Sigmoid colon (tissue), 7 donors: ENCODE data around the gene SERPINB3. TPM values are rescaled to one million over a fixed set of nuclear protein-coding genes. Genes with fewer than 3 reads are reported as not detected.

Experiments used
- DNase-seq: peaks from one replicate; pipeline ENCODE4 v3.0.0-alpha.2; 2019
- H3K27ac ChIP-seq, 4 donors: fragments of 200-600 bp; sonication (generic); one replicate each; pipeline ENCODE4 v1.5.1; 2016 to 2019; ENCODE audit warnings: mild to moderate bottlenecking in 1 of 4
- H3K27me3 ChIP-seq, 3 donors: fragments of 200-600 bp; sonication (generic); one replicate each; pipeline ENCODE4 v1.5.1; 2019; ENCODE audit warnings: mild to moderate bottlenecking in 1 of 3
- H3K36me3 ChIP-seq, 4 donors: fragments of 200-600 bp; sonication (generic); one replicate each; pipeline ENCODE4 v1.5.1; 2016 to 2019
- H3K4me1 ChIP-seq, 4 donors: fragments of 200-600 bp; sonication (generic); one replicate each; pipeline ENCODE4 v1.5.1; 2017 to 2019
- H3K4me3 ChIP-seq, 4 donors: fragments of 200-600 bp; sonication (generic); one replicate each; pipeline ENCODE4 v1.5.1; 2017 to 2019; ENCODE audit warnings: mild to moderate bottlenecking in 2 of 4, moderate library complexity in 1 of 4
- H3K9me3 ChIP-seq, 4 donors: fragments of 200-600 bp in 3 of 4; sonication (generic) in 3 of 4; one replicate each; pipeline versions ENCODE4 v1.5.1 to v1.6.1; 2013 to 2019
- EP300 ChIP-seq, 4 donors: sonication (generic); formaldehyde crosslinking; IDR thresholded peaks; one replicate each; pipeline ENCODE4 v1.6.1; 2017; ENCODE audit warnings: antibody characterized with exemption in 4 of 4
- POLR2A ChIP-seq, 2 donors: fragments of 450-650 bp; IDR thresholded peaks; one replicate each; pipeline ENCODE4 v1.6.1; 2016; ENCODE audit warnings: antibody characterized with exemption in 2 of 2, mild to moderate bottlenecking in 2 of 2, moderate library complexity in 2 of 2
- POLR2AphosphoS5 ChIP-seq, 4 donors: sonication (generic); formaldehyde crosslinking; IDR thresholded peaks; one replicate each; pipeline ENCODE4 v1.6.1; 2017; ENCODE audit warnings: antibody characterized with exemption in 4 of 4
- WGBS, 2 donors: extraction: QIAGEN DNeasy Blood & Tissue Kit; methylation state at CpG; one replicate each; pipeline ENCODE4 v1.1.7; 2013; 5-methylcytosine and 5-hydroxymethylcytosine counted together
- intact Hi-C: fragments of 100-400 bp; cut with DNase I; formaldehyde crosslinking; loops from one replicate; pipeline ENCODE4 v1.15.1; 2023
- polyA plus RNA-seq, 3 donors: library from polyadenylated mRNA; stranded (reverse); fragments of 200-250 nt; gene quantifications; one replicate each; pipeline ENCODE4 v1.2.3, GENCODE V29; 2013
- total RNA-seq, 4 donors: library from RNA; depleted of rRNA; stranded (reverse); fragments of >200 nt; gene quantifications; one replicate each; pipeline ENCODE4 v1.1.0, GENCODE V29; 2016
- TF ChIP-seq, protein P1 (sequence below), 4 experiments: fragments of 450-650 bp in 3 of 4; fragments of 200-600 bp in 1 of 4; IDR thresholded peaks; one replicate each; pipeline ENCODE4 v1.5.1; 2016 to 2019; ENCODE audit warnings: antibody characterized with exemption in 4 of 4, mild to moderate bottlenecking in 3 of 4, moderate library complexity in 2 of 4
- donor health status: healthy with polysubstance abuse.
- donor health status: Bipolar disorder and iron deficiency.
- donor health status: healthy.

The SERPINB3 gene
- total and polyA plus RNA-seq, 7 donors = 0.04 to 1.2 TPM; not detected in 5

DNA sequence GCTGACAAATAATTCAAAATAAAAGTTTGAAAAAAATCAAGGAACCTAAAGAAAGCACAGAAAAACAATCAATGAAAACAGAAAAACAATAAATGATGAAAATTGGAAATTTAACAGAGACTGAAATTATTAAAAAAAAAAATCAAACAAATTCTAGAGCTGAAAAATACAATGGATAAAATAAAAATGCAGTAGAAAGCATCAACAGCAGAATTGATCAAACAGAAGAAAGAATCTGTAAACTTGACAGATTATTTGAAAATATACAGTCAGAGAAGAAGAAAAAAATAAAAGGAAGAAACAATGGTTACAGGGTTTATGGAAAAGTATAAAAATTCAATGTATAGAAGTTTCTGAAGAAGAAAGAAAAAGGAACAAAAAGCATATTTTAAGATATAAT is 33.9 kb downstream of the SERPINB3 start:
- Histone ChIP-seq H3K27me3 (no peaks in the 10 kb centered on the region), H3K27ac (no peak overlapping the region), H3K4me3 (no peak overlapping the region), H3K36me3 (no peaks in the 10 kb centered on the region), H3K9me3 (peaks cover 3 to 13% (median 10%) of the 10 kb centered on the region in 4 donors), H3K4me1 (no peaks in the 10 kb centered on the region)
- intact Hi-C loops = no loop called here
- TF ChIP-seq, protein P1, sequence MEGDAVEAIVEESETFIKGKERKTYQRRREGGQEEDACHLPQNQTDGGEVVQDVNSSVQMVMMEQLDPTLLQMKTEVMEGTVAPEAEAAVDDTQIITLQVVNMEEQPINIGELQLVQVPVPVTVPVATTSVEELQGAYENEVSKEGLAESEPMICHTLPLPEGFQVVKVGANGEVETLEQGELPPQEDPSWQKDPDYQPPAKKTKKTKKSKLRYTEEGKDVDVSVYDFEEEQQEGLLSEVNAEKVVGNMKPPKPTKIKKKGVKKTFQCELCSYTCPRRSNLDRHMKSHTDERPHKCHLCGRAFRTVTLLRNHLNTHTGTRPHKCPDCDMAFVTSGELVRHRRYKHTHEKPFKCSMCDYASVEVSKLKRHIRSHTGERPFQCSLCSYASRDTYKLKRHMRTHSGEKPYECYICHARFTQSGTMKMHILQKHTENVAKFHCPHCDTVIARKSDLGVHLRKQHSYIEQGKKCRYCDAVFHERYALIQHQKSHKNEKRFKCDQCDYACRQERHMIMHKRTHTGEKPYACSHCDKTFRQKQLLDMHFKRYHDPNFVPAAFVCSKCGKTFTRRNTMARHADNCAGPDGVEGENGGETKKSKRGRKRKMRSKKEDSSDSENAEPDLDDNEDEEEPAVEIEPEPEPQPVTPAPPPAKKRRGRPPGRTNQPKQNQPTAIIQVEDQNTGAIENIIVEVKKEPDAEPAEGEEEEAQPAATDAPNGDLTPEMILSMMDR (IDR thresholded peaks at IDR 0.05) = no peak
- no peak for TF ChIP-seq EP300 (IDR thresholded peaks at IDR 0.05)
- TF ChIP-seq POLR2AphosphoS5 (IDR thresholded peaks at IDR 0.05) = no peak
- no peak for TF ChIP-seq POLR2A (IDR thresholded peaks at IDR 0.05)
- DNase-seq = no peak

DNA sequence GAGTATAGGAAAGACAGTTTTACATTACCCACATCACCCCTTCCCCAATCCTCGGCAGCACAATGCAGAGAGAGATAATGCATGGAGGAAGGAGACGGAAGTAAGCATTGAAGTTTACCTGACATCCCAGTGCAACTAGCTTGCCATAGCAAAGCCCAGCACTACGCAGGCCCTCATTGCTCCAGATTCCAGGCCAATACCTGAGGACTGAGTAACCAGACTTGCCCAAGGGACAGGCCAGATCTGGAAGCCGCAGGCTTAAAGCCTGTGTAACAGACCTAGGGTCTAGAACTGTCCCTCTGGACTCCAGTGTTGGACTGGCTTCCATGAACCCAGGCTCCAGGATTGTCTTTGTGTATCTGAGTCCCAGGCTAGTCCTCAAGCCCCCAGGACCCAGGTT is 35.3 kb downstream of the SERPINB3 start:
- TF ChIP-seq POLR2A (IDR thresholded peaks at IDR 0.05) (no peak), EP300 (IDR thresholded peaks at IDR 0.05) (no peak), POLR2AphosphoS5 (IDR thresholded peaks at IDR 0.05) (no peak)
- TF ChIP-seq, protein P1 (IDR thresholded peaks at IDR 0.05) = no peak
- 73 to 82% methylated on average over 4 of the region's 4 CpGs for WGBS, 2 donors

DNA sequence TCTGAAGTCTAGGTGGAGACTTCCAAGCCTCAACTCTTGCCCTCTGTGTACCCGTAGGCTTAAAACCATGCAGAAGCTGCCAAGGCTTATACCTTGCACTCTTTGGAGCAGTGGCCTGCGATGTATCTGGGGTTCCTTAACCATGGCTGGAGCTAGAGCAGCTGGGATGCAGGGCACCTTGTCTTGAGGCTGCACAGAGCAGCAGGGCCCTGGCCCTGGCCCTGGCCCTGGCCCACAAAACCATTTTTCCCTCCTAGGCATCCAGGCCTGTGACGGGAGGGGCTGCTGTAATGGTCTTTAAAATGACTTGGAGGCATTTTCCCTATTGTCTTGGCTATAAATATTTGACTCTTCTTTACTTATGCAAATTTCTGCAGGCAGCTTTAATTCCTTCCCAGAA is 36.8 kb downstream of the SERPINB3 start:
- no peak for DNase-seq
- 87 to 92% methylated on average over 3 of the region's 3 CpGs for WGBS, 2 donors
- intact Hi-C loops = no loop called here

More for the DNA sequence above, 35.3 kb downstream of the SERPINB3 start:
- Histone ChIP-seq H3K4me1 (no peaks in the 10 kb centered on the region), H3K36me3 (no peaks in the 10 kb centered on the region), H3K27me3 (no peaks in the 10 kb centered on the region), H3K9me3 (peaks cover 3 to 13% (median 8%) of the 10 kb centered on the region in 4 donors), H3K27ac (no peak overlapping the region), H3K4me3 (no peak overlapping the region)
- intact Hi-C loops = no loop called here
- DNase-seq = no peak

GRCh38 chr18:63619661-63620060 is 42.0 kb downstream of the SERPINB3 start:
- H3K36me3 ChIP-seq = no peaks in the 10 kb centered on the region
- WGBS, 2 donors = 91 to 95% methylated on average over 3 of the region's 3 CpGs
- intact Hi-C loops = loop anchor here (10.0 kb wide), 1 partner anchor 195 kb away; no protein-coding TSS in a partner anchor
- H3K9me3 ChIP-seq = peaks cover 0 to 7% (median 3%) of the 10 kb centered on the region in 4 donors
- no peak overlapping the region for H3K27ac ChIP-seq
- peaks cover 0 to 19% (median 10%) of the 10 kb centered on the region in 4 donors for H3K4me1 ChIP-seq
- TF ChIP-seq POLR2A (IDR thresholded peaks at IDR 0.05) = no peak
- H3K27me3 ChIP-seq = no peaks in the 10 kb centered on the region
- no peak overlapping the region for H3K4me3 ChIP-seq
- no peak for DNase-seq

More for the DNA sequence above, 36.8 kb downstream of the SERPINB3 start:
- H3K4me1 ChIP-seq = no peaks in the 10 kb centered on the region
- H3K4me3 ChIP-seq = no peak overlapping the region
- H3K36me3 ChIP-seq = no peaks in the 10 kb centered on the region
- no peak overlapping the region for H3K27ac ChIP-seq
- H3K9me3 ChIP-seq = peaks cover 5 to 13% (median 7%) of the 10 kb centered on the region in 4 donors
- TF ChIP-seq, protein P1 (IDR thresholded peaks at IDR 0.05) = no peak
- TF ChIP-seq EP300 (IDR thresholded peaks at IDR 0.05) (no peak), POLR2A (IDR thresholded peaks at IDR 0.05) (no peak), POLR2AphosphoS5 (IDR thresholded peaks at IDR 0.05) (no peak)
- H3K27me3 ChIP-seq = no peaks in the 10 kb centered on the region

- H3K27ac ChIP-seq = peak overlapping the region in 2 of 4 donors; percentile 38 to 53
- peaks cover 0 to 4% (median 1%) of the 10 kb centered on the region in 4 donors for H3K9me3 ChIP-seq
- no peak for TF ChIP-seq EP300 (IDR thresholded peaks at IDR 0.05)
- TF ChIP-seq, protein P1 (IDR thresholded peaks at IDR 0.05) = no peak
- TF ChIP-seq POLR2A (IDR thresholded peaks at IDR 0.05) = no peak
- no peak for TF ChIP-seq POLR2AphosphoS5 (IDR thresholded peaks at IDR 0.05)
- 83 to 89% methylated on average over 2 of the region's 2 CpGs for WGBS, 2 donors
- peaks cover 0 to 19% (median 10%) of the 10 kb centered on the region in 4 donors for H3K4me1 ChIP-seq
- no peaks in the 10 kb centered on the region for H3K27me3 ChIP-seq
- intact Hi-C loops = loop anchor here (10.0 kb wide), 1 partner anchor 197 kb away; no protein-coding TSS in a partner anchor
- no peak overlapping the region for H3K4me3 ChIP-seq
- DNase-seq = no peak
- H3K36me3 ChIP-seq = no peaks in the 10 kb centered on the region
These were observed 43.8 kb downstream of the SERPINB3 start for GRCh38 chr18:63617915-63618234.
